Retina (tissue), 1 donor: Measurements from ENCODE around the gene KIAA1328.
"Not testable (repeated sequence)": the region's sequence is repeated elsewhere in the genome, so short reads cannot be mapped to it uniquely, and the experiment has no call there.

ENCODE experiments used
- DNase-seq: peaks from one replicate; pipeline ENCODE4 v3.0.0-alpha.2; 2016

KIAA1328 gene

DNA sequence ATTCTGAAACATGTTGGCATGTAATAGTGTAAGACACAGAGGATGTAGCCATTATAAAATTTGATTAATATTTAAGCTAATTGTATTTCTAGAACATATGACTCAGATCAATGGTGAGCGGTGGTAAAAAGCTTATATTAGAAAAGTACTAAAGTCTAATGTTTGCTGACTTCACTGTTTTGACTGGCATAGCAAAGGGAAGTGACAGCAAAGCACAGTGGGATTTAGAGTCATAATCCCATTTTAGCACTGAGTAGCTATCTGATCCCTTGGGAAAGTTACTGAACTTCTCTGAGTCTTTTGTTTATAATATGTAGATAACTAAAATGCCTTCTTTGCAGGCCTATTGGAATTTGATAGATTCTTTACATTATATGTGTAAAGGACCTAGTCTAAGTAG, 60.4 kb downstream of the KIAA1328 start:
- DNase-seq, result no peak

DNA sequence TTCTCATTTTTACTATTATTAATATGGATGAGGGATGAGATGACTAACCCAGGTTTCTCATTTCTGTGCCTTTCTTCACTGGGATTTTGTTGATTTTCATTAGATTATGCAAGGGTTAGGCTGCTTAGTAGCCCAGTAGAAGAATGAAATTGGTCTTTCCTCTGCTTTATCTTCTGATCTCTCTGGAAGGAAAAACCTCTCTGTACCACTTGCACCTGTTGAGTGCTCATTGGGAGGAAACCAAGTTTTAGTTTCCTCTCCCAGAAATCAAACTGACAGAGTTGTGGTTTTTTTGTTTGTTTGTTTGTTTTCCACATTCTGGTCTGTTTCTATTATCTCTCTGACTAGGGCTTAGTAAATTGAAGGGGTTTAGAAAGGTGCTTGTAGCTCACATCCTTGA, 60.8 kb downstream of the KIAA1328 start:
- no peak for DNase-seq

DNA sequence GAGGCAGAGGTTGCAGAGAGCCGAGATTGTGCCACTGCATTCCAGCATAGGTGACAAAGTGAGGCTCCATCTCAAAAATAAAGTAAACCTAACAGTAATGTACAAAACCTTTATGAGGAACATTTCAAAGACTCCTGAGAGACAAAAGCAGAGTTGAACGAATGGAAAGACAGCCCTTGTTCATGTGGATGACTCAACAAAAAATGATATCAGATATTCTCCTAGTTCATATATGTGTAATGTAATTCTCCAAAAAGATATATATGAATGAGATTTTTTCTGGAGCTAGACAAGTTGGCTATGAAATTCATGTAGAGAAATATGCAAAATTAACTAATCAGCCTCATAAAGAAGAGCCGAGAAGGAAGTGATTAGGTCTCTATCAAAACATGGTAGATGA, 61.7 kb downstream of the KIAA1328 start:
- no peak for DNase-seq

DNA sequence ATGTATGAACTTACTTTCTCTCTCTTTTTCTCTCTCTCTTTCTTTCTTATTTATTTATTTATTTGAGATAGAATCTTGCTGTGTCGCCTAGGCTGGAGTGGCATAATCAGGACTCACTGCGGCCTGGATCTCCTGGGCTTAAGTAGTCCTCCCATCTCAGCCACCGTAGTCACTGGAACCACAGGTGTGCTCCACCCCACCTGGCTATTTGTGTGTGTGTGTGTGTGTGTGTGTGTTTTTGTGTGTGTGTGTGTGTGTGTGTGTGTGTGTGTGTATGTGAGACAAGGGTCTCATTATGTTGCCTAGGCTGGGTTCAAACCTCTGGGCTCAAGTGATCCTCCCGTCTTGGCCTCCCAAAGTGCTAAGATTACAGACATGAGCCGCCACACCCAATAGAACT, 64.3 kb downstream of the KIAA1328 start:
- DNase-seq, result no peak

DNA sequence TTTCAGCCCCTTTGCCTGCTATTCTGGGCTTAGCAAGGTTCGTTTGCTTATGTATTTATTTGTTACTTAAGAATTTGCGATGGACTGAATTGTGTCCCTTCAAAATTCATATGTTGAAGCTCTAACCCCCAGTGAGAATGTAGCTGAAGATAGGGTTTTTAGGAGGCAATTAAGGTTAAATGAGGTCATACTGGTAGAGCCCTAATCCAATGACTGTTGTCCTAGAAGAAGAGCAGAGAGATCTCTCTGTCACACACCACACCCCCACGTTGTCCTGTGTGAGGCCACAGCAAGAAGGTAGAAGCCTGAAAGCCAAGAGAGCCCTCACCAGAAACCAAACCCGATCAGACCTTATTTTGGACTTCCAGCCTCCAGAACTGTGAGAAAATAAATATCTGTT, 66.7 kb downstream of the KIAA1328 start:
- no peak for DNase-seq

DNA sequence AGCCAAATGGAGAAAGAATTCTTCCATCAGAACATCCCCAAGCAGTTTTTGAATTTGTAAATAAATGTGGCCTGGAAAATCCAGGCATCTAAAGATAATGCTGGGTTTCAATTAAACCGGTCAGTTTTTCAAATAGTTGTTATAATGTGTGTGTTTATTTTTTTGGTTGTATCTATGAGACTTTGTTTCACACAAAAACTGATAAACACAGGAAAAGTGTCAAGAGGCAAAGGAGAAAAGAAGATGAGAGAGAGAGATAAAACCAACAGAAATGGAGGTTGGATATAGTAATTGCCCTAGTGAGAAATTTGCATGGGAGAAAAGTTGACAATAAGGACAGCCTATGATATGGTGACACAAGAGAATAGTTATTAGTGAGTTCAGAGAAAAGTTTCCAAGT, 68.3 kb downstream of the KIAA1328 start:
- DNase-seq, result no peak

DNA sequence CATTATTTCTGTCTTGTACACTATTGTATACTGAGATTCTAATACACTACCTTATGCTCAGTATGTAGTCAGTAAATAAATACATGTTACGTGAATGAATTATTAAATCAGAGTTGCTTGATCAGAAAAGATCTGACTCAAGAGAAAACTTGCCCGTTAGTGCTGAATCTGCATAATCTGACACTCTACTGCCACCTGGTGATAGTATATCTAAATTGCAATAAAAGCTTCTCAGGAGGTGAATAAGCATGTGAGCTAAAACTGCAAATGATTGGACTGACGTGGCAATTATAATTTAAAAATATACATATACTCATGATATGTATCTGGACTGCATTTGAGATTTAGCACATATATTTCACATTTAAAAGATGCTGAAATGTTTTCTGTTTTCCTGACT, 70.4 kb downstream of the KIAA1328 start:
- DNase-seq, result no peak

DNA sequence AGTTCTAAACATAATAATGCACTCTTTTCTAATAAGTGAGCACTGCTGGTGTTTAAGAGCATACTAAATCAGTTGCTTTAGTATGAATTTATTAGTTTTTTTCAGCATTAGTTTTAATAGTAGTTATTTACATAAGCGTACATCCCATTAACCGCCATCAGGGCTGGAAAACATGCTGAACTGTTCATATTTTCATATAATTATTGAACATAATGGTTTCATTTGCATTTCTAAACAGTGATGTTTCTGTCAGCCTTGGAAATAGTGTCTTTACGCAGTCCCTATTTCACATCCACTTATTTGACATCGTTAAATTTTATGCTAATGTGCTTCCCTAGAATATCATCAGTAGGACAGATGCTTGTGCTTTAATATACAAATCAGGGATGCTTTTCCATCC, 71.5 kb downstream of the KIAA1328 start:
- DNase-seq, result no peak

DNA sequence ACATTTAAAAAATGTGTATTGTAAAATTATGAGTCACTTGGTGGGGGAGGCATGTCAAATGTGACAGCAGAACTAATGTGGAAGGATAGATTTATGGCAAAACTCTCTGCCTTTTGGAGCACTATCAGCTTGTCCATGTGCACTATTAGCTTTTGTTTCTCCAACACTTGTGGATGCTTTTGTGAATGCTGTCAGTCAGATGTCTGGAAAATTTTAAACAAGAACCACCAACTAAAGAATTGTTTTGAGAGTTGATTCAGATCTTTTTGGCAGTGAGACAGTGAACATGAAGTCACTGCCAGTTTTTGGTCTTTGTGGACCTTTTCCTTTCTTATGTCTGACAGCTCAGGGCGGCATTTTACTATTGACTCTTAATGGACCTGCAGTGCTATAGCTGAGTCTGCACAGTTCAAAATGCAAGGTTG, 72.4 kb downstream of the KIAA1328 start:
- no peak for DNase-seq

DNA sequence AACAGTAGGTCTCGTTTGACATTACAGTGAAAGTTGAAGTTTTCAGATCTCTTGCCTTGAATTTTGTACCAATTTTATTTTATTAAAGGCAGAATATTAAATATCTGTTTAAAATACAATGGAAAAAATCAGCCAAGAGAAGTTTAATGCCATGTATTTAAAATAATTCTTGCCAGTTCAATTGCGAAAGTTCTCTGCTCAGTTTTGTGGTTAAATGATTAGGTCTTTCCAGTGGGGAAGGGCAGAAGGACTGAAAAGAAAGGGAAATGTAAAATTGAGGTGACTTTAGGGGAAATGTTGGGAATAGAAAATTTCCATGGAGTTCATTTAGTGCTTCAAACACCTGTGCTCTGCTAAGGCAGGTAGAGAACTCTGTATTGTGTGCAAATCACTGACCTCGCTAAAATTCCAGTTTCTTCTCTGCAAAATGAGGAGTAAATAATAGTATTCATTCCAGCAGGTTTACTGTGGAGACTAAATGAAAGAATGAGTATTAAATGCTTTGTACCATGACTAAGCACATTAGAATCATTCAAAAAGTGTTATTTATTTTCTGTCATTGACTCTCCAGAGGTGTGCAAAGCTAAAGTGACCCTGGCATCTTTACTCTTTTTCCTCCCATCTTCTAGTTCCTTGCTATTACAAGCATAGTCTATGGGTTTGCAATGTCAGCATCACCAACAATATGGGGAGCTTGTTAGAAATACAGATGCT, 74.4 kb downstream of the KIAA1328 start:
- no peak for DNase-seq

DNA sequence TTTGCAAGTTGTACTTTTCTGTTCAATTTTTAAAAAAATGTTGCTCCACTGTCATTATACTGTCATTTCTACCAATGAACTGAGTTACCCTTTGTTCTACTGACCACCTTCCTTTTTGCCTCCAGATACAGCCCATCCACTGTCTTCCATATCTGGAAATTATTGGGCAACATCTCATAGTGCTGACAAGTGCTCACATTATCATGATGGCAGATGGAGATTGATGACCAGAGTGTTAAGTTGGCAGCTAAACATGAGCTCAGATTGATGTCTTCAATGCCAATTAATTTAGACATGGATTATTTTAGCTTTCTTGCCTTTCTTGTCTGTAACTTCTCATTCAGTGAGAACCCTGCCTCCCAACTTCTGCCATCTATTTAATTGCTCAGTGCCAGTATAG, 76.6 kb downstream of the KIAA1328 start:
- no peak for DNase-seq

DNA sequence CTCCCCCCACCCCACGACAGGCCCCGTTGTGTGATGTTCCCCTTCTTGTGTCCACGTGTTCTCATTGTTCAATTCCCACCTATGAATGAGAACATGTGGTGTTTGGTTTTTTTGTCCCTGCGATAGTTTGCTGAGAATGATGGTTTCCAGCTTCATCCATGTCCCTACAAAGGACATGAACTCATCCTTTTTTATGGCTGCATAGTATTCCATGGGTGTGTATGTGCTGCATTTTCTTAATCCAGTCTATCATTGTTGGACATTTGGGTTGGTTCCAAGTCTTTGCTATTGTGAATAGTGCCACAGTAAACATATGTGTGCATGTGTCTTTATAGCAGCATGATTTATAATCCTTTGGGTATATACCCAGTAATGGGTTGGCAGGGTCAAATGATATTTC, 80.4 kb downstream of the KIAA1328 start:
- DNase-seq, result not testable (repeated sequence)

DNA sequence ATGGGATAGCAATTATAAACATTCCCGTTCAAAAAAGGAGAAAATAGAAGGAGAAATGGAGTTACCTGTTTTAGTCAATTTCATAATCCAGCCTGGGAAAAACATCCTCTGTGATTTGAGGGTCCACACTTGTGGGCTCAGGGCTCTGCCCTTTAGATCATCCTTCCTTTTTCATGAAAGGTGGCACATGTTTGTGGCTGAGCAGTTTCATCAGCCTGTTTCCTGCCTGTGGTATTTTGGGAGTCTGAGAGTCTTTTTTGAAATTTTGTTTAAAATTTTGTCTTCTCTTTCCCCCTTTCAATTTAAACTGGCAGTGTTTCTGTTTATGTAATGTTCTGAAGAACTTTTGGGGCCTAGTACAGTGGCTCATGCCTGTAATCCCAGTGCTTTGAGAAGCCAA, 84.0 kb downstream of the KIAA1328 start:
- DNase-seq, result no peak

DNA sequence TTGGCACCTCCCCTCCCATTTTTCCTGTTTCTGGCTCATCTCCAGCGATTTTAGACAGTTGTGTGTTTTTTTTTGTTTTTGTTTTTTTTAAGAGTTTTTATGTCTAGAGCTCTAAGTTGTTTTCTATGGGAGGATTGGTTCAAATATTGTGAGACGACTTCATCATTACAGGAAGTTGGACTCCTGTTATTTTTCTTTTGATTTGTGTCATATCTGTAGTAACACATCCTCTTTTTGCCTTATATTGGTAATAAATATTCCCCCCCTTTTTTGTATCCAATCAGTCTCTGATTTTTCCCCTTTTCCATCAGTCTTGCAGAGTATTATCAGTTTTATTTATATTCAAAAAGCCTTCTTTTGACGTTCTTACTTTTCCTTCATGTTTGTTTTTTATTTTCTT, 89.0 kb downstream of the KIAA1328 start:
- no peak for DNase-seq

DNA sequence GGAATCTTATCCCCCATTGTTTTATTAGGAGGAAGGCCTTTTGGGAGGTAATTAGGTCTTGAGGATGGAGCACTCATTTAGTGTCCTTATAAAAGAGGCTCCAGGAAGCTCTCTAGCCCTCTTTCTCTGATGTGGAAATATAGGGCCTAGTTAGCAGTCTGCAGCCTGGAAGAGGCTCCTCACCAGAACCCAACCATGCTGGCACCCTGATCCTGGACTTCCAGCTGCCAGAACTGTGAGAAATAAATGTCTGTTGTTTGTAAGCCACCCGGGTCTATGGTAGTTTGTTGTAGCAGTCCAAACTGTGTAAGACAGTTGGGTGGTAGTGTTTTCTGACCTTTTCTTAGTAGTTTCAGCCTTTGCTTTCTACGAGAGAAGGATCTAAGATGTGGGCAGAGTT, 100.7 kb downstream of the KIAA1328 start:
- DNase-seq, result no peak

DNA sequence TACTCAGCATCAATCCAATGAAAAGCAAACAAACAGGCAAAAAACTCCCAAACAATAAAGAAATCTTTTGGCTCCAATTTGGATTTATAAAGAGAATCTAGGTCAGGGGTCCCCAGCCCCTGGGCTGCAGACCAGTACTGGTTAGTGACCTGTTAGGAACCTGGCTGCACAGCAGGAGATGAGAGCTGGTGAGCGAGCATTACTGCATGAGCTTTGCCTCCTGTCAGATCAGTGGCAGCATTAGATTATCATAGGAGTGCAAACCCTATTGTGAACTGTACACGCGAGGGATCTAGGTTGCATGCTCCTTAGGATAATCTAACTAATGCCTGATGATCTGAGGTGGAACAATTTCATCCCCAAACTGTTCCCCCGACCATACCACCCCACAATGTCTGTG, 102.2 kb downstream of the KIAA1328 start:
- DNase-seq, result peak; percentile 53

DNA sequence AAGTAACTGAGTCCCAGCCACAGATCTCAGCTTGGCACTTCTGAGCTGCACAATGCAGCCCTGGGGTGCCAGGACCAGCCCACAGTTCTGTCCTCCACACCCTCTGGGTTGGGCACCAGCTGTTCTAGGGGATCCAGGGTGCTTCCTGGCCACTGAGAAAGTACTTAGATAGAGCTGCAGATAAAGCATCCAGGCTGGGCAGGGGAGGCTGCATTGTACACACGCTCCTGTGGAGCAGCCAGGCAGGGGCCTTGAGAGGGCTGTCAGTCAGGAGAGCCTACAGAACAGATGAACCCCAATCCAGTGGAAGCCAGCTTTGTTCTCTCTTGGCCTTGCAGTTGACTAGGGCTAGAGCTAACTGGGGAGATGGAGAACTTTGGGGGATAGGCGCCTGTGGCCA, 104.6 kb downstream of the KIAA1328 start:
- no peak for DNase-seq

DNA sequence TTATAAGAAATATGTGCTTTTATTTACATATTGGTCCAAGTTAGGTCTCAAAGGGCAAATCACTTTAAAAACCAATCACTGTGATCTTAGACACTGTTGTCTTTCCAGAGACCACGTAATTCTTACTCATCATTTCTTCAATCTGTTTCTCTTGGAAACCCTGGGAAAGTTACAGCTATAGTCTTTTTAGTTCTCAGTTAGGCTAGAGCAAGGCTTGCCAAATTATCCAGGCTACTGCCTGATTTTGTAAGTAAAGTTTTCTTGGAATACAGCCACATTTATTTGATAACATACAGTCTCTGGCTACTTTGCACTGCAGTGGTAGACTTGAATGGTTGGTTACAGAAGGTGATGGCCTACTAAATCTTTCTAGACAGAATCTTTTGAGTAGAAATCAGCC, 106.0 kb downstream of the KIAA1328 start:
- DNase-seq, result no peak

DNA sequence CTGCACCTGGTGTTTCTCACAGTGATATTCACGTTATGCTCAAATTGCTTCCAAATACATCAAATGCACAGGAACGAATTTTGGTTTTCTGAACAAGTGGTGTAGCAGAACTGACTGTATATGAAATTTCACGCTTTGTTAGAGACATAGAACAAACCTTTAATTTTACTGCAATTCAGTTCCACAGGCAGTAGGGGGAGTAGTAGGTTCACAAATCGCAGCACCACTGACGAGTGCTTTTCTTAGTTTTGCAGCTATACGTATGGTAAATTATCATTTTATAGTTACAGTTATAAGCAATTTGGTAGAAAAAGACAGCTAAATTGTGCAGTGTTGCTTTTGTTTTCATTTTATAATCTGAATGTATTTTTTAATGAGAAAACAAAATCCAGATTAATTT, 113.3 kb downstream of the KIAA1328 start:
- DNase-seq, result no peak

DNA sequence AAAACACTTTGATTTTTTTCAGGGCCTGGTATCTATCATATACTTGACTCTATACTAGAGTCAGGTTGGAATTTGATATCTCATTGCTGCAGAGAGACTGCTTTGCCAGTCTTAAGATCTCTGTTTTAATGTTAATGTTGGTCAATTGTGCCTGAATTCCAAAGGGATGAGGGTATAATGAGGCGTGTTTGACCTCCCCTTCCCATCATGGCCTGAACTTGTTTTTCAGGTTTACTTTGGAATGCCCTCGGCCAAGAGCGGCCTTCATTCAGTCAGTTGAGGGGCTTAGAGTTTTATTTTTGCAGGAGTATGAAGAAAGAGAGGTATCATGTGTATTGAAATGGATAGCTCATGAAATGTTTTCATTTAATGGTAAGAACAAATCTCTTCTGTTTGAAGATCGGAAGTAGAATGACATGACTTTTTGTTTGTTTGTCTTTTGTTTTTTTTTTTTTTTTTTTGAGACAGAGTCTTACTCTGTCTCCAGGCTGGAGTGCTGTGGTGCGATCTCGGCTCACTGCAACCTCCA, 119.0 kb downstream of the KIAA1328 start:
- DNase-seq, result no peak

DNA sequence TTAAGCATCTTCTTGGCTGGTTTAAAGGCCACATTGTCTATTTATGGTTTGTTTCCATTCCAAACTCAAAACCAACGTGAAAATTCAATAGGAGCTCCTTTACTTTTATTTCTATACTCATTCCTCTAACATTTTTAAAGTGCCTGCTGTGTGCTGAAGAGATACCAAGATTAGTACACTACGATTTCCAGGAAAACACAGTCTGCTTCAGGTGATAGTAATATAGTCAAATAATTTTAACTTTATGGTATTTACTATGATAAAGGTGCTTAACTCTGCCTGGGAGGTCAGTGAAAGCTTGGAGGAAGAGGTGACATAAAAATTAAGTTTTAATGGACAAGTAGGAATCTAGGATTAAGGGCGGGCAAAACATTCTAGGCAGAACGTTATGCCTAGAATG, 121.4 kb downstream of the KIAA1328 start:
- no peak for DNase-seq

DNA sequence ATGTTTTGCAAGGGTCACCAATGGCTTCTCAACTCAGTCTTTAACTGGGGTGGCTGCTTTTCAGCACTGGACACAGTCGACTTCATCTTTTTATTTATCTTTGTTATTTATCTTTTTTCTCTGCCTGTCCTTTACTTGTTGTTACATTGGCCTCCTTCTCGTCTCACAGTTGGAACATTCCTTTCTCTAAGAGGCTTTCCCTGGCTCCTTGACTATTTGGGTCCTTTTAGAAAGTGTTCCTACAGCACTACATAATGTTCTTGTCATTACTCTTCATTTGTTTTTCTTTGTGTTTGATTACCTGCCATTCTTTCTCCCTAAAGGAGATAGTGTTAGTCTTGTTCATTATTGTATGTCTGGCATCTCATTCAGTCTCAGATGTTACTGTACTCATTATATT, 122.0 kb downstream of the KIAA1328 start:
- no peak for DNase-seq

DNA sequence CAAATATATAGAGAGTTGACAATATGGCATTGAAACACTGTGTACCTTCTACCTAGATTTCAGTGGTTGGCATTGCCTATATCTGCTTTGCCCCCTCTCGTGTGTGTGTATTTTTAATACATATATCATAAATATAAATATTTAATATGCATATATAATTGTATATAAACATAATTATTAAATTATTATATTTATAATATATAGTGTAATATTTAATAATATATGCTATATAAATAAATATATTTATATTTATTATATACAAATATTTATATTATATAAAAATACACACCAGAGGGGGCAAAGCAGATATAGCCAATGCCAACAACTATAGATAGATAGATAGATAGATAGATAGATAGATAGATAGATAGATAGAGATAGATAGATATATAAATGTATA, 124.1 kb downstream of the KIAA1328 start:
- DNase-seq, result no peak

DNA sequence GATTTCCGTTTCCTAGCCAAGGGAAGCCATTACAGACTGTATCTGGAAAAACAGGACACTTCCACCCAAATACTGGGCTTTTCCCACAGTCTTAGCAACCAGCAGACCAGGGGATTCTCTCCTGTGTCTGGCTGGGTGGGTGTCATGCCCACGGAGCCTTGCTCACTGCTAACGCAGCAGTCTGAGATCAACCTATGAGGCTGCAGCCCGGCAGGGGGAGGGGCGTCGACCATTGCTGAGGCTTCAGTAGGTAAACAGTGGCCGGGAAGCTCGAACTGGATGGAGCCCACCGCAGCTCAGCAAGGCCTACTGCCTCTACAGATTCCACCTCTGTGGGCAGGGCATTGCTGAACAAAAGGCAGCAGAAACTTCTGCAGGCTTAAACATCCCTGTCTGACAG, 131.1 kb downstream of the KIAA1328 start:
- DNase-seq, result no peak

DNA sequence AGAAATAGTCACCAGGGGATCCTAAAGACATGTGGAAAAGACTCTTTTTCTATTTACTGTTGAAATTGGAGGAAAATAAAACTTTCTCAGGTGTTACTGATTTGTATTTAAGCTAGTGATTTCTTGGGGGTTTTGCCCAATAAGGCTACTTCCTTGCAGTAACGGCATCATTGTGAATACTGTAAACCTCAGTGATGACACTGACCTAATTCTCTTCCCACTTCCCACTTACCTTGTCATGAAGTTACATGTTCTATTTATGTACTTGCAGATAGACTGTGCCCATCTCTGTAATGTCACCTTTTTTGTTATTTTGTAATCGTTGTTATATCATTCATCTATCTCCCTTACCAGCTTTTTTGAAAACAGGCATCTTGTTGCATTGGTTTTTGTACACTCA, 134.5 kb downstream of the KIAA1328 start:
- DNase-seq, result no peak
